Naive thymus-derived CD4-positive, alpha-beta T cell (primary cell): Measurements from ENCODE around the gene KLHL35. TPM values are rescaled to one million over a fixed set of nuclear protein-coding genes. Genes with fewer than 3 reads are reported as not detected.

Source experiments
- ATAC-seq: fragments of 150-1000 bp; cut with Tn5 transposase; 2 replicates; pipeline ENCODE4 v1.10.0; 2021; ENCODE audit warnings: mild to moderate bottlenecking, moderate library complexity
- CTCF ChIA-PET: fragments of 350-600 bp; sonication (Branson Sonifier 250); formaldehyde crosslinking; loops from one replicate; lab custom pipeline; 2021; ENCODE audit warnings: antibody characterized with exemption; lab: Charles Lee
- POLR2A ChIA-PET: fragments of 350-600 bp; sonication (Branson Sonifier 250); formaldehyde crosslinking; loops from one replicate; lab custom pipeline; 2021; ENCODE audit warnings: antibody characterized with exemption, inconsistent platforms; lab: Charles Lee
- DNase-seq, 9 donors: peaks; one replicate each; pipeline versions ENCODE4 v3.0.0 to v3.0.0-alpha.2; 2020 to 2022; ENCODE audit warnings: mixed read lengths in 1 of 9
- H3K27ac ChIP-seq: one replicate; pipeline ENCODE4 v1.7.0; 2013; ENCODE audit warnings: mild to moderate bottlenecking, low read depth, low read length, moderate library complexity
- H3K27me3 ChIP-seq, 2 donors: one replicate each; pipeline ENCODE4 v1.7.0; 2013; ENCODE audit warnings: low read length in 2 of 2, mild to moderate bottlenecking in 2 of 2, moderate library complexity in 2 of 2; ENCODE audit not compliant: control insufficient read depth in 2 of 2, insufficient read depth in 2 of 2
- H3K36me3 ChIP-seq, 3 experiments: 1 replicate in 2 of 3; 2 replicates in 1 of 3; pipeline ENCODE4 v1.7.0; 2013; ENCODE audit warnings: low read length in 3 of 3, mild to moderate bottlenecking in 3 of 3, moderate library complexity in 1 of 3; ENCODE audit not compliant: insufficient read depth in 3 of 3, control insufficient read depth in 2 of 3
- H3K4me1 ChIP-seq, 2 donors: one replicate each; pipeline ENCODE4 v1.7.0; 2013; ENCODE audit warnings: low read length in 2 of 2, mild to moderate bottlenecking in 2 of 2, moderate library complexity in 1 of 2; ENCODE audit not compliant: control insufficient read depth in 2 of 2, insufficient read depth in 2 of 2
- H3K4me3 ChIP-seq: 2 replicates; pipeline ENCODE4 v1.7.0; 2013; ENCODE audit warnings: mild to moderate bottlenecking, low read length
- H3K9me3 ChIP-seq, 3 experiments: 1 replicate in 2 of 3; 2 replicates in 1 of 3; pipeline ENCODE4 v1.7.0; 2013; ENCODE audit warnings: low read length in 3 of 3; ENCODE audit not compliant: control insufficient read depth in 2 of 3
- H3K27ac Mint-ChIP-seq, 9 donors: one replicate each; pipeline ENCODE4 v1.8.0; 2020 to 2022; ENCODE audit warnings: mixed read lengths in 9 of 9, mild to moderate bottlenecking in 8 of 9, moderate library complexity in 5 of 9, inconsistent platforms in 2 of 9
- H3K27me3 Mint-ChIP-seq, 5 donors: one replicate each; pipeline ENCODE4 v1.8.0; 2021 to 2022; ENCODE audit warnings: mixed read lengths in 5 of 5, mild to moderate bottlenecking in 1 of 5
- H3K36me3 Mint-ChIP-seq, 5 donors: one replicate each; pipeline ENCODE4 v1.8.0; 2020 to 2022; ENCODE audit warnings: mixed read lengths in 5 of 5, mild to moderate bottlenecking in 3 of 5, inconsistent platforms in 1 of 5
- H3K4me1 Mint-ChIP-seq, 7 donors: one replicate each; pipeline ENCODE4 v1.8.0; 2020 to 2022; ENCODE audit warnings: mixed read lengths in 7 of 7, mild to moderate bottlenecking in 3 of 7, inconsistent platforms in 1 of 7
- H3K4me3 Mint-ChIP-seq, 10 donors: one replicate each; pipeline ENCODE4 v1.8.0; 2020 to 2022; ENCODE audit warnings: mild to moderate bottlenecking in 10 of 10, mixed read lengths in 10 of 10, moderate library complexity in 6 of 10, inconsistent platforms in 2 of 10
- H3K9me3 Mint-ChIP-seq, 11 donors: one replicate each; pipeline ENCODE4 v1.8.0; 2020 to 2022; ENCODE audit warnings: mixed read lengths in 11 of 11, mild to moderate bottlenecking in 4 of 11, inconsistent platforms in 1 of 11, moderate library complexity in 1 of 11
- intact Hi-C, 2 donors: fragments of 100-400 bp; cut with micrococcal nuclease; formaldehyde crosslinking; loops; one replicate each; pipeline ENCODE4 v1.15.1; 2023
- polyA plus RNA-seq, 2 donors: library from polyadenylated mRNA; unstranded; fragments of 300-500 nt; fragmentation: Illumina TruSeq; gene quantifications; one replicate each; pipeline ENCODE4 v1.2.3, GENCODE V29; 2021
- total RNA-seq, 6 experiments: library from RNA in 5 of 6; stranded (reverse) in 5 of 6; gene quantifications; 1 replicate in 5 of 6; 2 replicates in 1 of 6; pipeline ENCODE4 v1.2.3 and lab custom pipeline; 2021 to 2026

The KLHL35 gene
- total and polyA plus RNA-seq, 7 experiments from 2014 or later: 0.57 to 1.4 (median 0.67) TPM

DNA sequence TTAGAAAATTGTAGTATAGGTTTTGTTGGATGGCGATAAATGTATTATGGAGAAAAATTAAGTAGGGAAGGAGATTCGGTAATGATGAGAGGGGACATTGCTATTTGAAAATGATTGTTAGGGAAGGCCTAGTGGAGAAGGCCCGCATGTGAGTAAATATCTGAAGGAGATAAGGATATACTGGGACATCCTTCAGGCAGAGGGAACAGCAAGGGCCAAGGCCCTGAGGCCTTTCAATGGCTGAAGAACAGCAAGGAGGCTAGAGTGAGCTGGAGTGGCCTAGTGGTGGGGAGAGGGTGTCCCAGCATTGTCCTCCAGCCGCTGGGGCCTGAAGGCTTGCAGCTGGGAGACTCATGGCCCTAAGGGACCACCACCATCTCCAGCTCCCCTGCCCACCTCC, 58.4 kb downstream of the KLHL35 start:
- H3K27ac ChIP-seq: no peak overlapping the region
- H3K27me3 ChIP-seq: no peaks in the 10 kb centered on the region
- CTCF ChIA-PET: interaction anchor here (1.4 kb wide), 1 partner anchor 94 kb away, joined by 3 read pairs; no protein-coding TSS in a partner anchor
- DNase-seq (no peak), ATAC-seq (no peak)
- intact Hi-C loops: no loop called here
- Mint-ChIP-seq H3K27ac (no peak overlapping the region), H3K27me3 (no peaks in the 10 kb centered on the region), H3K4me1 (peaks cover 0 to 25% (median 6%) of the 10 kb centered on the region in 7 donors), H3K36me3 (peaks cover 0 to 3% (median 0%) of the 10 kb centered on the region in 5 donors), H3K9me3 (peaks cover 0 to 4% (median 2%) of the 10 kb centered on the region in 11 donors), H3K4me3 (no peak overlapping the region)
- H3K4me1 ChIP-seq: no peaks in the 10 kb centered on the region
- no peak overlapping the region for H3K4me3 ChIP-seq
- POLR2A ChIA-PET: no interaction called here
- H3K9me3 ChIP-seq: no peaks in the 10 kb centered on the region
- H3K36me3 ChIP-seq: no peaks in the 10 kb centered on the region

DNA sequence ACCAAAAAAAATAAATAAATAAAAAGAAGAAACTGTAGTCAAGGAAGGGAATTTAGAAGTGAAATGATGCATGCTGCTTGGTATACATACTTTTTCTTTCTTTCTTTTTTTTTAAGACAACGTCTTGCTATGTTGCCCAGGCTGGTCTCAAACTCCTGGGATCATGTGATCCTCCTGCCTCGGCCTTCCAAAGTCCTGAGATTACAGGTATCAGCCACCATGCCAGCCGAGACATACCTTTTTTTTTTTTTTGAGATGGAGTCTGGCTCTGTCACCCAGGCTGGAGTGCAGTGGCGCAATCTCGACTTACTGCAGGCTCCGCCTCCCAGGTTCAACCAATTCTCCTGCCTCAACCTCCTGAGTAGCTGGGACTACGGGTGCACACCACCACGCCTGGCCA, 59.8 kb downstream of the KLHL35 start:
- Histone ChIP-seq H3K4me1 (no peaks in the 10 kb centered on the region), H3K4me3 (no peak overlapping the region), H3K27me3 (no peaks in the 10 kb centered on the region), H3K9me3 (peaks cover 0 to 8% (median 0%) of the 10 kb centered on the region in 3 experiments), H3K27ac (no peak overlapping the region), H3K36me3 (no peaks in the 10 kb centered on the region)
- no peak overlapping the region for H3K27ac Mint-ChIP-seq
- peaks cover 0 to 12% (median 5%) of the 10 kb centered on the region in 11 donors for H3K9me3 Mint-ChIP-seq
- no peak for ATAC-seq
- no peak overlapping the region for H3K4me3 Mint-ChIP-seq
- ChIA-PET CTCF (interaction anchor here (1.1 kb wide), 1 partner anchor 31 kb away, joined by 4 read pairs; no protein-coding TSS in a partner anchor), POLR2A (interaction anchor here (1.5 kb wide), 1 partner anchor 21 kb away, joined by 6 read pairs; no protein-coding TSS in a partner anchor)
- no peaks in the 10 kb centered on the region for H3K27me3 Mint-ChIP-seq
- intact Hi-C loops: no loop called here
- H3K36me3 Mint-ChIP-seq: peaks cover 0 to 7% (median 0%) of the 10 kb centered on the region in 5 donors
- H3K4me1 Mint-ChIP-seq: peaks cover 0 to 34% (median 7%) of the 10 kb centered on the region in 7 donors
- DNase-seq: no peak

Other genes starting within 250 kb of the KLHL35 start
- under 1 TPM; 0.15 to 0.58 (median 0.27) TPM for gene TPBGL, start 192.4 kb downstream of the KLHL35 start, total RNA-seq
- under 1 TPM in 1 of 2 donors, not detected in 1; 0.40 TPM for gene TPBGL, start 192.4 kb downstream of the KLHL35 start, polyA plus RNA-seq
- gene ARRB1, start 81.5 kb downstream of the KLHL35 start, total RNA-seq: 100 to 1,000 TPM in 1 of 5 experiments, 10 to 100 TPM in 4; 47.8 to 104 (median 63.9) TPM
- 1 to 10 TPM; 7.5 to 9.0 TPM for gene ARRB1, start 81.5 kb downstream of the KLHL35 start, polyA plus RNA-seq
- gene RPS3, start 33.7 kb downstream of the KLHL35 start, total RNA-seq: 1,000 to 10,000 TPM; 3,135 to 5,501 (median 5,089) TPM
- gene RPS3, start 33.7 kb downstream of the KLHL35 start, polyA plus RNA-seq: 1,000 to 10,000 TPM; 6,041 to 7,167 TPM
- gene GDPD5, start 92.7 kb upstream of the KLHL35 start, total RNA-seq: 10 to 100 TPM; 18.0 to 50.3 (median 24.7) TPM
- gene GDPD5, start 92.7 kb upstream of the KLHL35 start, polyA plus RNA-seq: 1 to 10 TPM; 3.9 to 7.1 TPM
- 10 to 100 TPM in 3 of 5 experiments, 1 to 10 TPM in 2; 5.1 to 19.9 (median 13.2) TPM for gene SERPINH1, start 129.1 kb upstream of the KLHL35 start, total RNA-seq
- 1 to 10 TPM; 2.9 to 7.8 TPM for gene SERPINH1, start 129.1 kb upstream of the KLHL35 start, polyA plus RNA-seq
- gene MAP6, start 235.8 kb upstream of the KLHL35 start, total RNA-seq: 1 to 10 TPM in 1 of 5 experiments, not detected in 4; 2.7 TPM
- gene MAP6, start 235.8 kb upstream of the KLHL35 start, polyA plus RNA-seq: not detected